Activated T-cell treated with anti-CD3 and anti-CD28 coated beads for 48 hours (primary cell): ENCODE data around the gene TRMT2A.

Source experiments
- DNase-seq: peaks from one replicate; pipeline ENCODE4 v3.0.0-alpha.2; 2020; ENCODE audit warnings: low read depth

The TRMT2A gene

DNA sequence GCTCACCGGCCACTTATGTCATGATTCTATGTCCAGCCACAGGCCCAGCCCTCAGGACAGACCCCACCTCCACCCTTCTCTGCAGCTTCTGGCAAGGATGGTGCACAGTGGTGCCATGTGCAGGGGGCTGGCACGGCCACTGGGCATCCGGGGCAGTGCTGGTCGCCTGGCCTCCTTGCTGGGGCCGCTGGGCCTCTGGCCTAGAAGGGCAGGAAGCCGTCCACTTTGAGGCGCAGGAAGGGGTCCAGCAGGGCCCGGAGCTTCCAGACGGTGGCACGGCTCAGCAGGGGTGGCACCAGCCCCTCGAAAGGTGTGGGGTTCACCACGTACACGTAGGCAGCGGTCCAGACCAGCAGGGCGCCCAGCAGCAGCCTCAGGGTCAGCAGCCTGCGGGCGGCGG is 31.4 kb upstream of the TRMT2A start:
- DNase-seq, result no peak

- DNase-seq, result no peak
Observed at GRCh38 chr22:20147237-20147988, 30.4 kb upstream of the TRMT2A start.

DNA sequence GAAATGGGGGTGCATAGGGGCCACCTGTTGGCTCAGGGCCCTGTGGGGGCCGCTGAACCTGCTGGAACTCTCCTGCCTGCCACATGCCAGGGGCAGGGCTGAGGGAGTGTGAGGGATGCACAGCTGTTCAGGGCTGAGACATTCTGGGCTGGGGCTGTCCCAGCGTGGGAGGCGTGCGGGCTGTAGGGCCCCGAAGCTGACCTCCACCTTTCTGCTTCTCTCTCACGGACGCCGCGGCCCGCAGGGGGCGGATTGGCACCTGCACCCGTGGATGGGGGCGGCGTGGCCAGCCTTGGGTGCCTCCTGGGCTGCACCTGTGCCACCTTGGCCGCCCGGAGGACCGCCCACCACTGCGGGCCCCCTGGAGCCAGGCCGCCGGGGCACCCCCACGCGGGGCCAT is 29.8 kb upstream of the TRMT2A start:
- no peak for DNase-seq

DNA sequence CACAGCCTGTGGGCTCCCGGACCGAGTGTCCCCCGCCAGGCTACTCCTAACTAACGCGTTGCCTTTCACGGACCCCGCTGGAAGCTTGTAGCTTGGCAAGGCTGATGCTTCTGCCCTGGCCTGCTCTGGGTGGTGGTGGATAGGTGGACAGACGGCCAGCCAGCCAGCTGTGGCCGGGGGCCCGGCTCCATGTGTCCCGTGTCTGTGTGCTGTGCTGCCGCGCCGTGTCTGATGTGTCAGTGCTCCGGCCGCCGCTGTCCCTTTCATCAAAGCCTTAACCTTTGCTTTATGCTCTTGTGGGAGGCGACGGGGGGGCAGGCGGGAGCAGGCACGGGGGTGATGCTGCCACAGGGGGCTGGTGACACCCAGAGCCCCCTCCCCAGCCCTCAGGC is 28.8 kb upstream of the TRMT2A start:
- no peak for DNase-seq

DNA sequence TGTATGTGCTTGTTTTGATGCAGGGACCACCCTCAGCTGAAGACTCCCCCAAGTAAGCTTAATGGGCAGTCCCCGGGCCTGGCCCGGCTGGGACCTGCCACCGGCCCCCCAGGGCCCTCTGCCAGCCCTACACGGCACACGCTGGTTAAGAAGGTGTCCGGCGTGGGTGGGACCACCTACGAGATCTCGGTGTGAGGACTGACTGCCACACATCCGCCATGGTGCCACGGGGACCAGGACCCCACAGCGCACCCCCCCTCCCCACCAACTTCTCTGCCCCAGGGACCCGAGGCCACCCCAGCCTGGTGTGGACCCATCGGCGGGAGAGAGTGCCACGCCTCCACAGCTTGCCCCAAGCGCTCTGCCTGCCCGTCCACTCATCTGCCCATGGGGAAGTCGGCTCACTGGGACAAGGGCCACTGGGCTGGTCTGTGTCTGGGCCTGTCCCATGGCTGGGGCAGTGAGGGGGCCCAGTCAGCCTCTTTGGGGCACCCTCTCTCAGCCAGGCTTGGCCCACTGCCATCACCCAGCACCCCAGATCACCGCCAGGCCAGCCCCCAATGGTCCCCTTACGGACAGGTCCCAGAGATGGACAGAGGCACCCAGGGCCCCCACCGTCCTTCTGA is 28.3 kb upstream of the TRMT2A start:
- DNase-seq, result no peak

DNA sequence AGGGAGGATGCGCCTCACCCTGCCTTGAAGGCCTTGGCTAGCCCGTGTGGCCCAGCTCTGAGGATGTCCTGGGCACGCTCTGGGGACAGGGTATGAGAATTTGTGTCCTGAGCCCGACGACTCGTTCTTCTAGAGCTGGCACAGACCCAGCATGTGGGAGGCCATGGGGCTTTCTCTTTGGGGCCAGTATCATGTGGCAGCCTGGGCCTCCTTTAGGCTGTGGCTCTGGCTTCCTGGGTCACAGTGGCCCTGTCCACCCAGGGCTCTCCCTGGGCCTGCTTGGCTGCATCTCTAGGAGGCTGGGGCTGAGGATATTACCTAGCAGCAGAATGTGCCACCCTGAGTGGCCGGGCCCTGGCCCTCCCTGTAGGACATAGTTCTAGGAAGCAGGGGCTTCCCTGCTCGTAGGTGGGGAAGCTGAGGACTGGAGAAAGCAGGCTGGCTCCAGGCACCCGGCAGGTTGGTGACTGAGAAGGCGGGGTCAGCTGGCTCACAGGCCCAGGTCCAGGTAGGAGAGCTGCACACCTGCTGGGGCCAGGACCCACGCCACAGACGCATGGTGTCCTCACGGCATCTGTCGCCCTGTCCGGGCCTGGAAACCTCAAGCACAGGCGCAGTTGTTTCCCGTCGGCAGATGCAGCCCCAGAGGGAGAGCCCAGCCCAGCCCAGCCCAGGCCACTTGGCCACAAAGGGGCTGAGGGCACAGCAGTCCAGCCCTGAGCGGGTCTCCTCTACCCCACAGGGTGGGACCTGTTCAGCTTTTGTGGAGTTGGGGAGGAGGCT is 27.0 kb upstream of the TRMT2A start:
- DNase-seq, result no peak

- DNase-seq, result no peak
Observed at GRCh38 chr22:20142711-20143621, 25.9 kb upstream of the TRMT2A start.

- no peak for DNase-seq
Observed at GRCh38 chr22:20141186-20142077, 24.4 kb upstream of the TRMT2A start.

- no peak for DNase-seq
Observed at GRCh38 chr22:20140521-20140964, 23.5 kb upstream of the TRMT2A start.

DNA sequence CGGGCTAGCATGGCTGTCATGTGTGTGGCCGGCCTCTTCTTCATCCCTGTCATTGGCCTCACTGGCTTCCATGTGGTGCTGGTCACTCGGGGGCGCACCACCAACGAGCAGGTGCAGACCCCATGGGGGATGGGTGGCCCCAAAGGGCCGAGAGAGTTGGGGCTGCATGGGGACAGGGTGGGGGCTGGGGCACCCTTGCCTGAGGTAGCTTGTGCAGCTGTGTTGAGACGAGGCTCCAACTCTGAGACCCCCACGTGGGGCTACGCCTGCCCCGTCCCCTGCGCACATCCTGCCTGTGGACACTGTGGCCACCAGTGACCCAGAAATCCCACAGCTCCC is 23.1 kb upstream of the TRMT2A start:
- DNase-seq, result no peak

DNA sequence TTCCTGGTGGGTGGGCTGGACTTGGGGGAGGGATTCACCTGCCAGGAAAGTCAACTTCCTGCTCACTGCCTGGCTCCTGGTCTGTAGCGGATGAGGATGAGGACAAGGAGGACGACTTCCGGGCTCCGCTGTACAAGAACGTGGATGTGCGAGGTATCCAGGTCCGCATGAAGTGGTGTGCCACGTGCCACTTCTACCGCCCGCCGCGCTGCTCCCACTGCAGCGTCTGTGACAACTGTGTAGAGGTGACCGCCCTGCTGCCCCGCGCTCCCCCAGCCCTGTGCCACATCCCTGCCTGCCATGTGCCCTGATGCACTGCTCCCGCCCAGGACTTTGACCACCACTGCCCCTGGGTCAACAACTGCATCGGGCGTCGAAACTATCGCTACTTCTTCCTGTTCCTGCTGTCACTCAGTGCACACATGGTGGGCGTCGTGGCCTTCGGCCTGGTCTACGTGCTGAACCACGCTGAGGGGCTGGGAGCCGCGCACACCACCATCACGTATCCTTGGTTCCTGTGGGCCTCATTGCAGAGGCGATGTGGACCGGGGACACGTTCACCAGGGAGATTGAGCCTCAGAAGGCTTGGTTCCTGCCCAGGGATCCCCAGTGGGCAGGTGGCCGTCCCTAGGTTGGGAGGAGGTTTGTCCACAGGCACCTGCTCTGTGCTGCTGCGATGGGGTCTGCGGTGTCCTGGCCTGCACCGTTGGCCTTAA is 22.5 kb upstream of the TRMT2A start:
- DNase-seq, result no peak

DNA sequence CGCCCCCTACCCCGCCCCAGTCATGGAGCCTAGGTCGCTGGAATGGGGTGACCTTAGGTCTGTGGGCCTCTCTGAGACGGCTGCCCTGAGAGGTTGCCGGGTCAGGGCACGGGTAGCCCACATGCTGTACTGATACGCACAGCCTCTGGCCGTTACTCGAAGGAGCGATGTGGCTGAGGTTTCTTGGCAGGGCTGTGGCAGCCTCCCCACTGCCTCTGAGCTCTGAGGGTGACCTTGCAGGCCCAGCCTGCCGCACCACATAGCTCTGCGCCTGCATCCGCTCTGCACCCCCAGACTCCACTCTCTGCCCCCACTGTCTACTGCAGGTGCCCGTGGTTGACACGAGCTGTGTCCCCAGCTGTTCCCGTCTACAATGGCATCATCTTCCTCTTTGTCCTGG is 21.8 kb upstream of the TRMT2A start:
- no peak for DNase-seq

DNA sequence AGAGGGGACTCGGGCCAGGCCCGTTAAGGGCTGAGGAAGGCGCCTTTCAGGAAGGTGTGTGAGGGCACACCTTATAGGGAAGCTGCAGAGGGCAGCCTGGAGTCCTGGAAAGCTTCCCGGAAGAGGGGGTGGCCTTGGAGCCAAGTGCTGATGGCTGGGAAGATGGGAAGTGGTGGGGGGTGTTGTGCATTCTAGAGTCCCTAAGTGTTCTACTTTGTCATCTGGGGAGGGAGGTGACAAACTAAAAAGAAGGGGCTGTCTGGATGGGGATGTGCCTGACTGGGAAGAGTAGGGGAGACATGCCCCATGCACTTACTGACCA is 21.4 kb upstream of the TRMT2A start:
- DNase-seq, result no peak

DNA sequence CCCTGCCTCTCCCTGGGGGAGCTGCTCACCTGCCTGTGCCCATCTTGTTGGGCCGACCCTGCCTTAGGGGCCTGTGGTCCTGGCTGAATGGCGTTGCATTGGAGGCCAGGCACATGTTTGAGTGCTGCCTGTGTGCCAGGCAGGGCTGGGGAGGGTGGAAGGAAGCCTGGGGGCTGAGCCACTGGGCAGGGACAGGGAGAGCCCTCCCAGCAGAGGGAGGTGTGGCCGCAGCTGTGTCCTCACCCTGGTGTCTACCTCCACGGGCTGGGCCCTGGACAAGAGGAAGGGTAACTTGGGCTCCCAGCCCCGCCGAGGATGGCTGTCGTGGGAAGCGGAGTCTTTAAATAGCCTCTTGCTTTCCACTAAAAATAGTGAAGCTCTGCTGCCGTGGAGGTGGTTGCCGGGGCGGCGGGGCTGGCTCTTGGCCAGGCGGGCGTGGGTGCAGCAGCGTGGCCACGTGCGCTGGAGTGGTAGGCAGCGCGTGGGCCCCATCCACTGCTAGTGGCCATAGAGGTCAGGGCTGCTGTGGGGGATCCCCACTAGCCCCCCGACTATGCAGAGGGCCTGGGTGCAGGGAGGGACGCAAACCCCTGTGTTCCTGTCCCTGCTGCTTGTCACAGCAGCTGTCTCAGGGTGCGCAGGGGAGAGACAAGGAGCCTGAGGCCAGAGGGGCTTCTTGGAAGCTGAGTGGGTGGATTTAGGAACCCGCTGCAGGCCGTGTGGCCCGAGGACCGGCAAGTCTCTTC is 20.8 kb upstream of the TRMT2A start:
- no peak for DNase-seq

- DNase-seq, result no peak
Observed at GRCh38 chr22:20137113-20137512, 20.1 kb upstream of the TRMT2A start.

DNA sequence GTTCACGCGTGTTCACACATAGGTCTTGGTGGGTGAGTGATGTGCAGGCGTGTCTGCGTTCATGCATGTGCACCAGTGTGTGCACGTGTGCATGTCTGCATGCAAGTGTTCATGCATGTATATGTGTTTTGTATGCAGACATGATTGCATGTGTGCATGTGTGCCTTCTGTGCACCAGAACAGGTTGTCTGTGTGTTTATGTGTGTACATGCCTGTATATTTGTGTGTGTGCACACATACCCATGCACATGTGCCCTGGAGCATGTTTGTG is 19.5 kb upstream of the TRMT2A start:
- no peak for DNase-seq

- no peak for DNase-seq
Observed at GRCh38 chr22:20135806-20136602, 19.0 kb upstream of the TRMT2A start.

- no peak for DNase-seq
Observed at GRCh38 chr22:20135265-20135664, 18.2 kb upstream of the TRMT2A start.

DNA sequence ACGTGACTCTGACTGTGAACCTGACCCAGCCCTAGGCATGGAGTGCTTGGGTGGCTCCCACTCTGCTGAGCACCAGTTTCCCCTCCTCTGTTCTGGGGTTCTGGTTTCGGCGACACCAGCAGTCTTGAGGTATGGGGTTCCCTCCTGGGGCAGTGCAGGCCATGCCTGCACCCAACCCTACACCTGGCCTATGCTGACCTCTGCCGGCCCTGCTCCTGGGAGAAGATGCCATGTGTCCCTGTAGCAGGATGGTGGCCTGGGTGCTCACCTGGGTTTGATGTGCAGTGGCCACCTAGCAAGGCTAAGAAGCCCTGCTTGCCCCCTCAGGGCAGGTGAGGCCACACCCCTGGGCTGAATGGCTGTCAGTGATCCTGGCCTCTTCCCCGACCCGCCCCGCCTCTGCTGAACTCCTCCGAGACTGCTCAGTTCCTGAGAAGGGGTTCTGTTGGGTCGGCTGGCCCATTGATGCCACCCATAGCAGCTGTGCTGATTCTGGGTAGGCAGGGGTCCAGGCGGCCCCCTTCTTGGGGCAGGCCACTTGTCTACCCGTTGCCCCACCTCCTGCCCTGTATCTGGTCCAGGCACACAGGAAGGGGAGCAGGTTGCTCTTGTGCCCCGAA is 17.0 kb upstream of the TRMT2A start:
- DNase-seq, result no peak
